ENCODE measurements around the gene ZMIZ1. TPM values are rescaled to one million over a fixed set of nuclear protein-coding genes. Genes with fewer than 3 reads are reported as not detected.
A peak's percentile ranks its signal among the peaks of the same experiment; 100 is the strongest.

Gene ZMIZ1
- total RNA-seq, 1 donor from 2014 or later, result 14.7 TPM

GRCh38 chr10:79065853-79066252 is 2.9 kb upstream of the ZMIZ1 start:
- no peak for DNase-seq (ENCODE audit: low read depth in 2 of 2)

- peak; percentile 34 to 65 for DNase-seq (ENCODE audit: low read depth in 2 of 2)
These were observed 2.1 kb upstream of the ZMIZ1 start for GRCh38 chr10:79066411-79067240.

GRCh38 chr10:79067241-79068202 is 1.2 kb upstream of the ZMIZ1 start:
- peak; percentile 89 to 94 for DNase-seq (ENCODE audit: low read depth in 2 of 2)

- DNase-seq (ENCODE audit: low read depth in 2 of 2), result no peak
These were observed 584 bp upstream of the ZMIZ1 start for GRCh38 chr10:79068203-79068561.

- DNase-seq (ENCODE audit: low read depth in 2 of 2), result peak; percentile 57 to 68
These were observed 737 bp downstream of the ZMIZ1 start for GRCh38 chr10:79069325-79070080.

- DNase-seq (ENCODE audit: low read depth in 2 of 2), result peak; percentile 23 to 30
These were observed 1.4 kb downstream of the ZMIZ1 start for GRCh38 chr10:79070081-79070605.

- peak; percentile 60 to 63 for DNase-seq (ENCODE audit: low read depth in 2 of 2)
These were observed 2.0 kb downstream of the ZMIZ1 start for GRCh38 chr10:79070606-79071395.

GRCh38 chr10:79071396-79071923 is 2.7 kb downstream of the ZMIZ1 start:
- no peak for DNase-seq (ENCODE audit: low read depth in 2 of 2)

- peak; percentile 21 to 24 for DNase-seq (ENCODE audit: low read depth in 2 of 2)
These were observed 3.3 kb downstream of the ZMIZ1 start for GRCh38 chr10:79072041-79072441.

- DNase-seq (ENCODE audit: low read depth in 2 of 2), result peak; percentile 29 to 36
These were observed 4.4 kb downstream of the ZMIZ1 start for GRCh38 chr10:79072994-79073645.

- DNase-seq (ENCODE audit: low read depth in 2 of 2), result peak; percentile 58 to 66
These were observed 5.1 kb downstream of the ZMIZ1 start for GRCh38 chr10:79073784-79074432.

GRCh38 chr10:79074732-79075131 is 6.0 kb downstream of the ZMIZ1 start:
- no peak for DNase-seq (ENCODE audit: low read depth in 2 of 2)

GRCh38 chr10:79075418-79075817 is 6.7 kb downstream of the ZMIZ1 start:
- no peak for DNase-seq (ENCODE audit: low read depth in 2 of 2)

- DNase-seq (ENCODE audit: low read depth in 2 of 2), result no peak
These were observed 8.9 kb downstream of the ZMIZ1 start for GRCh38 chr10:79077488-79078173.

- no peak for DNase-seq (ENCODE audit: low read depth in 2 of 2)
These were observed 9.7 kb downstream of the ZMIZ1 start for GRCh38 chr10:79078367-79079053.

GRCh38 chr10:79079054-79079397 is 10.3 kb downstream of the ZMIZ1 start:
- DNase-seq (ENCODE audit: low read depth in 2 of 2), result no peak

GRCh38 chr10:79079490-79080355 is 11.0 kb downstream of the ZMIZ1 start:
- peak; percentile 40 to 57 for DNase-seq (ENCODE audit: low read depth in 2 of 2)

All from lung microvascular endothelial cell (primary cell).